PC-9 (cell line): ENCODE data around the gene HHAT.

ENCODE experiments used
- EZH2 ChIP-seq: fragments of 200-600 bp; sonication (generic); IDR thresholded peaks from 2 replicates; pipeline ENCODE4 v1.8.0; 2017; ENCODE audit warnings: antibody characterized with exemption, low read depth
- TF ChIP-seq, protein P1 (sequence below): fragments of 200-600 bp; sonication (generic); conservative IDR thresholded peaks from 2 replicates; pipeline ENCODE4 v1.6.1; 2017; ENCODE audit warnings: mixed run types, antibody characterized with exemption, mild to moderate bottlenecking, moderate library complexity

DNA sequence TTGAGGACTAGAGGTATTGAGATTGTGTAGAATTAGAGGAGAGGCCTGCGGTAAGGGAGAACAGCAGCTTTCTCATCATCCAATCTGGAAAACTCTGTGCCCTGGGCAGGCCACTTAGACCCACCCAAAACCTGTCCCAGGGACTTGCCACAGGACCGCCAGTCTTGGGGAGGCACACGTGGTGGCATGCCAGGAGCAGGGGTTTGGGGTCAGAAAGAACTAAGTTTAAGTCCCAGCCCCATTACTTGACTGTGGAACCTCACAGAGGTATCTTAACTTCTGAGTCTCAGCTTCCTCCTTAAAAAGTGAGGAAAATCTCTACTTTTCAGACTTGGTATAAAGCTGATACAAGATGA, 356.6 kb downstream of the HHAT start:
- TF ChIP-seq EZH2, result no peak
- TF ChIP-seq, protein P1, sequence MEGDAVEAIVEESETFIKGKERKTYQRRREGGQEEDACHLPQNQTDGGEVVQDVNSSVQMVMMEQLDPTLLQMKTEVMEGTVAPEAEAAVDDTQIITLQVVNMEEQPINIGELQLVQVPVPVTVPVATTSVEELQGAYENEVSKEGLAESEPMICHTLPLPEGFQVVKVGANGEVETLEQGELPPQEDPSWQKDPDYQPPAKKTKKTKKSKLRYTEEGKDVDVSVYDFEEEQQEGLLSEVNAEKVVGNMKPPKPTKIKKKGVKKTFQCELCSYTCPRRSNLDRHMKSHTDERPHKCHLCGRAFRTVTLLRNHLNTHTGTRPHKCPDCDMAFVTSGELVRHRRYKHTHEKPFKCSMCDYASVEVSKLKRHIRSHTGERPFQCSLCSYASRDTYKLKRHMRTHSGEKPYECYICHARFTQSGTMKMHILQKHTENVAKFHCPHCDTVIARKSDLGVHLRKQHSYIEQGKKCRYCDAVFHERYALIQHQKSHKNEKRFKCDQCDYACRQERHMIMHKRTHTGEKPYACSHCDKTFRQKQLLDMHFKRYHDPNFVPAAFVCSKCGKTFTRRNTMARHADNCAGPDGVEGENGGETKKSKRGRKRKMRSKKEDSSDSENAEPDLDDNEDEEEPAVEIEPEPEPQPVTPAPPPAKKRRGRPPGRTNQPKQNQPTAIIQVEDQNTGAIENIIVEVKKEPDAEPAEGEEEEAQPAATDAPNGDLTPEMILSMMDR, result no peak
